Posterior cingulate gyrus (tissue), 11 donors: ENCODE measurements around the gene KAT2B.

ENCODE experiments used
- DNase-seq, 10 donors: peaks; one replicate each; pipeline versions ENCODE4 v3.0.0 to v3.0.0-alpha.2; 2020 to 2021; ENCODE audit warnings: mixed read lengths in 3 of 10
- intact Hi-C: fragments of 100-400 bp; cut with DNase I; formaldehyde crosslinking; loops from one replicate; pipeline ENCODE4 v1.15.1; 2023

Gene KAT2B

GRCh38 chr3:20083253-20083652, 43.0 kb downstream of the KAT2B start:
- intact Hi-C loops, result no loop called here
- no peak for DNase-seq

- no peak for DNase-seq
- intact Hi-C loops, result no loop called here
These were observed 43.7 kb downstream of the KAT2B start for GRCh38 chr3:20083953-20084352.

DNA sequence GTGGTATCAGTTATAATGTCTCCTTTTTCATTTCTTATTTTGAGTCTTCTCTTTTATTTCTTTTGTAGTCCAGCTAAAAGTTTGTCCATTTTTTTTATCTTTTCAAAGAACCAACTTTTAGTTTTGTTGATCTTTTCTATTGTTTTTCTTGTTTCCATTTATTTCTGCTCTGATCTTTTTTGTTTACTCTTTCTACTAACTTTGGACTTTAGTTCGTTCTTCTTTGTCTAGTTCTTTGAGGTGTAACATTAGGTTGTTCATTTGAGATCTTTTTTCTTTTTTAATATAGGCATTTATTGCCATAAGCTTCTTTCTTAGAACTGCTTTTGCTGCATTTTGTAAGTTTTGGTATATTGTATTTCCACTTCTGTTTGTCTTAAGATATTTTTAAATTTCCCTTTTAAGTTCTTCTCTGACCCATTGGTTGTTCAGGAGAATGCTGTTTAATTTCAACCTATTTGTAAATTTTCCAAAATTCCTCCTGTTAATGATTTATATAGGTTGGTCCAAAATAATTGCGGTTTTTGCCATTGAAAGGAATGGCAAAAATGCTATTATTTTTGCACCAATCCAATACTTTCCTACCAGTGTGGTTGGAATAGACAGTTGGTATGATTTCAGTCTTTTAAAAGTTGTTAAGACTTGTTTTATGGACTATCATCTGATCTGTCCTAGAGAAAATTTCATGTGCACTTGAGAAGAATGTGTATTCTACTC, 51.2 kb downstream of the KAT2B start:
- intact Hi-C loops, result no loop called here
- DNase-seq, result no peak

- intact Hi-C loops, result no loop called here
- DNase-seq, result no peak
These were observed 55.2 kb downstream of the KAT2B start for GRCh38 chr3:20095470-20095869.

- DNase-seq, result no peak
- intact Hi-C loops, result no loop called here
These were observed 56.0 kb downstream of the KAT2B start for GRCh38 chr3:20096135-20096685.

GRCh38 chr3:20097015-20097414, 56.8 kb downstream of the KAT2B start:
- DNase-seq, result peak in 1 of 10 donors; percentile 30
- intact Hi-C loops, result no loop called here

- DNase-seq, result no peak
- intact Hi-C loops, result no loop called here
These were observed 58.8 kb downstream of the KAT2B start for GRCh38 chr3:20099060-20099459.

GRCh38 chr3:20100151-20100550, 59.9 kb downstream of the KAT2B start:
- DNase-seq, result no peak
- intact Hi-C loops, result no loop called here

GRCh38 chr3:20101041-20101440, 60.8 kb downstream of the KAT2B start:
- no peak for DNase-seq

GRCh38 chr3:20103731-20104130, 63.5 kb downstream of the KAT2B start:
- intact Hi-C loops, result no loop called here
- DNase-seq, result no peak

More at GRCh38 chr3:20101041-20101440, 60.8 kb downstream of the KAT2B start:
- intact Hi-C loops, result no loop called here

DNA sequence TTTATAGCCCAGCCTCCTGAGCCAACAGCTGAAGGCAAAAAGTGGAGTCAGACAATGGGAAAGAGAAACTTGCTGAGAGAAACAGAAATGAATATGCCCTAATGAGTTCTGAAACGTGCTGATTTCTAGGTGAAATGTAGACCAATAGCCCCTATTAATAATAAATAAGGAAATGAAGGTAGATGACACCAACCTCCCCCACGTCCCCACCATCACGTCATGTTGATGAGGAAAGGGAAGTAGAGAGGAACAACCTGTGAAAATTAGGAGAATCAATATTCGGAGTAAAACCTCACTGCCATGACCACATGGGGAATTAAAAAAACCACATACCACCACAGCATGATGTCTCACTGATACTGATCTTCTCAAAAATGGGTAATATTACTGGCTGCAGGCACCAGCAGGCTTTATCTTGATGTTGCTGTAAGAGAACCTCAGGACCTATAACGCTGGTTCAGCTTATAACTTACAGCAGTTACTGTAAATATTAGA, 64.0 kb downstream of the KAT2B start:
- intact Hi-C loops, result no loop called here
- no peak for DNase-seq

DNA sequence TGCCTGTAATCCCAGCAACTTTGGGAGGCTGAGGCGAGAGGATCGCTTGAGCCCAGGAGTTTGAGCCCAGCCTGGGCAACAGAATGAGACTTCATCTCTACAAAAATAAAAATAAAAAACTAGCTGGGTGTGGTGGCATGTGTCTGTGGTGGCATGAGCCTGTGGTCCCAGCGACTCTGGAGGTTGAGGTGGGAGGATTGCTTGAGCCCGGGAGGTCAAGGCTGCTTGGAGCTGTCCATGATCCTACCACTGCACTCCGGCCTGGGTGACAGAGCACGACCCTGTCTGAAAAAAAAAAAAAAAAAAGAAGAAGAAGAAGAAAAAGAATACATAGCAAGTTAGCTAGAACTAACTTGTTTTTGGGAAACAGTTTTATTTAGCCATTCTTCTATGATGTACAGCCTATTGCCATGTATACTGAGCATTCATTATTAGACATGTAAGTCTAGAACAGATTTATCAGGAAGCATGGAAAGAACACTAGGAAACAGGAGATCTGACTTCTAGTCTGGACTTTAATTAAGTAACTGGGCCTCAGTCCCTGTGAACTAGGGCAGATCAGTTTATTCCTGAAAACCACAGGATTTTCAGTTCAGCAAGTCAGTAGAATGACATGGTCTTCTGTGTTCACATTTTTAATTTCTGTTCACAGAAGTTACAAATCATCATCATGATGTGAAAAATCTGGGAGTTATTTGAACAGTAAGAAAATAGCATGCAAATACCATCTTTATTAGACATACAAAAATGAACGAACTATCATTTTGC, 65.5 kb downstream of the KAT2B start:
- intact Hi-C loops, result no loop called here
- DNase-seq, result peak in 1 of 10 donors; percentile 51

DNA sequence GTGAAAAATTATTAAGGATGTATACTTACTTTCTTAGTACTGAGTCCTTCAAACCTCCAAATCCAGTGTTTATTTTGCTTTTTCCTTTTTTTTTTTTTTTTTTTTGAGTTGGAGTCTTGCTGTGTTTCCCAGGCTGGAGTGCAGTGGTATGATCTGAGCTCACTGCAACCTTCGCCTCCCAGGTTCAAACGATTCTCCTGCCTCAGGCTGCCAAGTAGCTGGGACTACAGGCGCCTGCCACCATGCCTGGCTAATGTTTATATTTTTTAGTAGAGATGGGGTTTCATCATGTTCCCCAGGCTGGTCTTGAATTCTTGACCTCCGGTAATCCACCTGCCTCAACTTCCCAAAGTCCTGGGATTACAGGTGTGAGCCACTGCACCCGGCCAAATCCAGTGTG, 67.5 kb downstream of the KAT2B start:
- no peak for DNase-seq
- intact Hi-C loops, result no loop called here

GRCh38 chr3:20108869-20109268, 68.6 kb downstream of the KAT2B start:
- DNase-seq, result no peak
- intact Hi-C loops, result no loop called here

DNA sequence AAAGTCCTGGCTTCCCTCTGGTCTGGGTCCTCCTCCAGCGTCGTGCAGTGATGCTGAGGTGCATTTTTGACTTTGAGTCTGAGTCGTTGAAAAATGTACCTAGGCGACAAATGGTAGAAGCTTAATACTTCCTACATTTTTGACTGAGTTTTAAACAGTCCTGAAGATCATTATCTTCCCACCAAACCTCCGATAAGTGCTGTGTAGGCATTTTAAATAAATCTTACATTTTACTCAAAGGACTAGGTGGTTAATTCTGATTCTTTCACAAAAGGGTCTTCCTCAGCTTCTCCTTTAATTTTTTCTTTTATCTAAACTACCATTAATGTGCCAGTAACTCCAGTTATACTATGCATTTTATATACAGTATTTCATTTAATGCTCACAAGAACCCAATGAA, 70.6 kb downstream of the KAT2B start:
- intact Hi-C loops, result no loop called here
- no peak for DNase-seq

DNA sequence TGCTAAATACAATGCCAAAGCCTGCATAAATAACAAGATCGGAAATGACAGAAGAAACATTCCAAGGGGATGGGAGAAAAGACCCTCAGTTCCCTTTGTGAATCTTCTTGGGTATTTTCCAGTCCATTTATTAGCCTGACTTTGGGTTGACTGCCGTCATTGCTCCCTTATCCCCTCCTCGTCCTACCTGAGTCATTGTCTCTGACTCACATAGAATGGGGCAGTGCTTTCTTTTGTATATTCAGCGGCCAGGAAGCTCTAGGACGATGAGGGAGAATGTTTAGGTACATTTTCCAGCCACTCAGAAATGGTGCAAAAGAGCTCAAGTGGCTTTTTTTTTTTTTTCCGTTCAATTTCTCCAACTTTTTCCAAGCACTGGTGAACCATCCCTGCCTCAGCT, 71.6 kb downstream of the KAT2B start:
- intact Hi-C loops, result no loop called here
- DNase-seq, result no peak

- intact Hi-C loops, result no loop called here
- DNase-seq, result no peak
These were observed 80.8 kb downstream of the KAT2B start for GRCh38 chr3:20121088-20121487.

- intact Hi-C loops, result no loop called here
- DNase-seq, result no peak
These were observed 82.9 kb downstream of the KAT2B start for GRCh38 chr3:20123131-20123652.

GRCh38 chr3:20125289-20125688, 85.0 kb downstream of the KAT2B start:
- DNase-seq, result no peak
- intact Hi-C loops, result no loop called here

DNA sequence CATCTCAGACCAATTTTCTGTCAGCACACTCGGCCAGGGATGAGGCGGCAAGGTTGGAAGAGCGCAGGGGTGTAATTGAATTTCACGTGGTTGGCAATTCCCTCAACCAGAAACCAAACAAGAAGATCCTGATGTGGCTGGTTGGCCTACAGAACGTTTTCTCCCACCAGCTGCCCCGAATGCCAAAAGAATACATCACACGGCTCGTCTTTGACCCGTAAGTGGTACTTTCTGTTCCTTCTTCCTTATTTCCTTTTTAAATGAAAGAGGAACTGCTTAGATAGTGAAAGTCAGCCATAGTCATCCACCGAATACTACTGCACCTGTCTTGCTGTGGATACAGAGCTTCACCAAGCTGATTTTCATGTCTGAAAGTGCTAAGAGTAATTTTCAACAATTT, 85.7 kb downstream of the KAT2B start:
- intact Hi-C loops, result no loop called here
- no peak for DNase-seq

GRCh38 chr3:20128358-20128757, 88.1 kb downstream of the KAT2B start:
- intact Hi-C loops, result no loop called here
- DNase-seq, result no peak
